ENCODE results near the gene OPALIN.

OPALIN gene

DNA sequence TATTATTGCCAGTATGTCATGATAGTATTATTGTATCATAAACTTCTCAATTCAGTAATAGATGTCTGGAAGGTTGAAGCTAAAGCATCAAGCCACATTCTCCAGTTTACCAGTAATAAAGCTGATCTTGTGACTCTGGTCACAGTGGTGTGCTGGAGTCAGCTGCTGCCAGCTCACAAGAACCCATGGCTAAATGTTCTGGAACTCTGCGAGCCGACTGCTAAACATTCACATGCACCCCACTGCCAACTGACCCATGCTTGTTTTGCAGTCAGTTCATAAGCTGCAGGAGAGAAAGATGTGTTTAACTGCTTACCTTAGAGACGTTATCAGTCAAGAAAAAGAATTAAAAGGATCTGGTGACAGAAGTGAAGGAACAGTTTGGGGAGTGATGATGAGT lies 60.4 kb downstream of the OPALIN start:
- no peak for DNase-seq (ENCODE audit: low spot score)

DNA sequence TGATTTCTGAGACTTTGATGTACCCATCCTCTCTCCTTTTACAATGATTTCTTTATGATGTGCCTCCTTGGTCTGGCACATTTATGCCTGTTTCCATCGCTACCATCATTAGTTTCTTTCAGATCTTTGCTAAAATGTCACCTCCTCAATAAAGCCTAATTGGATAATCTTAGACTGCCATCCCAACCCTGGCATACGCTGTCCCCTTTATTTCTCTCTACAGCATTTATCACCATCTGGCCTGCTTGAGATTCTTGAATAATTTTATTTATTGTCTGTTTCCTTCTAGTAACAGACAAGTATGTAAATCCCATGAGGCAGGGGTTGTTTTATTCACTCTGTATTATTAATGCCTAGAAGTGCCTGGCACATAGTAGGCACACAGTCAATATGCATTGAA lies 61.3 kb downstream of the OPALIN start:
- DNase-seq (ENCODE audit: low spot score) = no peak

DNA sequence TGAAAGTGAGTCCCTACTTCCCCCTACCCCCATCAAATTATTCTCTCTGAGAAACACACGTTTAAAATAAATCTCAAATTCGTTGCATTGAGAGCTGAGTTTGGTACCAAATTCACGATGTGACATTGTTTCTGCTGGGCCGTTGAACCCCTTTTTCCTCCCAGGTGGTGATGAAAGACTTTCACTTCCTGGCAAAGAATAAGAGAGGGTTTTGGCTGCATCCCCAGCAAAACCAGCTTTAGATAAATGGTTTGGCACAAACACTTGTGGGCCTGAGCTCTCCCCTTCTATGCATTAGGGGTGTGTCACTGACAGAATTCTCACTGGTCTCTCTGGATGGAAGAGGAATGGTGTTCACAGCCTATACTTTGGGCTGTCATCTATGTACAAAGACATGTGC lies 63.3 kb downstream of the OPALIN start:
- no peak for DNase-seq (ENCODE audit: low spot score)

All from ecto neural progenitor cell (in vitro differentiated cells).